ENCODE measurements around the gene FHAD1.
"Not testable (repeated sequence)": the region's sequence is repeated elsewhere in the genome, so short reads cannot be mapped to it uniquely, and the experiment has no call there.

Gene FHAD1

DNA sequence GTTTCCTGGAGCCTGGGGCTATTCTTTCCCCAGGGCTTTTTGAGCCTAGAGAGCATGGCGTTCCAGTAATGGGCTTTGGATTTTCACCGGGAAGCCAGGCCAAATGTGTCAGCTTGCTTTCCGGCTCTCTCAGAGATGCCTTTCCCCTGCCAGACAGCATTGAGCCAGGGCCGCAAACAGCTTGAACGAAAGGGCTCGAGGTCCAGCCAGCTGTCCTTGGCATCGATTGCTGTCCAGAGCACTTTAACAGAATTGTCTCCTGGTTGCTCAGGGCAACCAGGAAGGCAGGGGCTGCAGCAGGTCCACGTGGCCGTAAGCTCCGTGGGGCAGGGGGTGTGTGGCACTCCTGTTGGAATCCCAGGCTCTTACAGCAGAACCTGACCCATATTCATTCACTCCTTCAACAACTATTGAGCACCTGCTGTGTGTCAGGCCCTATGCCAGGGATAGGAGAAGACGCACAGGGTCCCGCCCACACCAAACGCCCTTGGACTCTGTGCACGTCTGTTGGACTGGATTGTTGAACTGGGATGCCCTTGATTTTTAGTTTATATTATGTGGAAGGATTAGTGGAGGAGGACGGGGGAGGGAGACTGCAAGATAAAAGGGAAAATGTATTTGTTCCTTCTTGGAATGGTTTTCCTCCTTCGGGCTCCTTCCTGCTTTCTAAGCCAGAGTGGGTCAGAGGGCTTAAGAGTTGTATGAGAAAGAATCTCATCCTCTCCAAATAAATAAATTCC, 123.9 kb downstream of the FHAD1 start:
- no peaks in the 10 kb centered on the region for H3K4me1 Mint-ChIP-seq (ENCODE audit: low read depth)
- peaks cover 3% of the 10 kb centered on the region for H3K27me3 Mint-ChIP-seq
- no peak overlapping the region for H3K27ac Mint-ChIP-seq
- H3K9me3 Mint-ChIP-seq (ENCODE audit: low read depth): no peaks in the 10 kb centered on the region
- H3K36me3 Mint-ChIP-seq: no peaks in the 10 kb centered on the region
- no peak overlapping the region for H3K4me3 Mint-ChIP-seq

DNA sequence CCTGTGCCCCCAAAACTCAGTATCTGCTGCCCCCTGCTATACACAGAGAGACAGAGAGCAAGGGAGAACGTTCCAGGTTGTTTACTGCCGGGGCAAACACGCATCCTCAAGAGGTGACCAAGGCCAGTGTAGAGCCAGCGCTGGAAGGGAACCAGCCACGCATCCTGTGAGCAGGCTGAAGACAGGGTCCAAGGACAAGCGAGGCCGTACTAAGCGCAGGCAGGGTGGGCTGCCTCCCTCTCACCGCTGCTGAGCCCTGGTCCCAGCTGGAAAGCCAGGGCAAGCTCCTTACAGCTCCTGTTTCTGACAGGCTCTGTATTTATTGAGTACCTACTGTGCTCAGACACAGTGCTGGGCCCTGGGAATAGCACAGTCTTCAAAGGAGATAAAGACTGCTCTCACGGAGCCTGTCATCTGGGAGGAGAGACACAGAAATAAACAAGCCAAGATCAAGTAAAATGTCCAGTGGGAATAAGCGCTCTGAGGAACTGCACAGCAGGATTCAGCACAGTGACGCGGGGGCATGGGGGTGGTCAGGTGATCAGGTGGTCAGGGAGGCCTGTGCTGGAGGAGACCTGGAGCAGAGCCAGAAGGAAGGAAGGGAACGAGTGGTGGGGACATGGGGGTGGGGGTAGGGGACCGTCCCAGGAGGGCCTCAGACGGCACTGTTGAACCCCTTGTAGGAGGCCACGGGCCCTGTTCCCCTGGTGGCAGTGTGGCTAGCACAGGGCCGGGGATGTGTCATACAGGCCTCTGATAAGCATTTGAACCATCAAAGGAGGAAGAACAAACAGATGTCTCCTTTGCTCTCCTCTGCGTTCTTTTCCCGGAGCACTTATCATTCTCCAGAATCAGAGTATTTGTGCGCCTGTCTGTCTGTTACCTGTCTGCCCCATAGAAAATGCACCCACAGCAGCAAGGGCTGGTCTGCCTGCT, 124.9 kb downstream of the FHAD1 start:
- Mint-ChIP-seq H3K4me1 (ENCODE audit: low read depth) (no peaks in the 10 kb centered on the region), H3K9me3 (ENCODE audit: low read depth) (no peaks in the 10 kb centered on the region), H3K4me3 (no peak overlapping the region), H3K27ac (peak overlapping the region; percentile 35), H3K27me3 (peaks cover 4% of the 10 kb centered on the region), H3K36me3 (no peaks in the 10 kb centered on the region)

- Mint-ChIP-seq H3K27ac (no peak overlapping the region), H3K27me3 (peaks cover 9% of the 10 kb centered on the region), H3K4me3 (no peak overlapping the region), H3K4me1 (ENCODE audit: low read depth) (no peaks in the 10 kb centered on the region), H3K9me3 (ENCODE audit: low read depth) (no peaks in the 10 kb centered on the region), H3K36me3 (no peaks in the 10 kb centered on the region)
Measured at GRCh38 chr1:15378729-15379128, 131.7 kb downstream of the FHAD1 start.

- not testable (repeated sequence) for H3K4me3 Mint-ChIP-seq; H3K4me1 Mint-ChIP-seq (ENCODE audit: low read depth); H3K9me3 Mint-ChIP-seq (ENCODE audit: low read depth); H3K27ac Mint-ChIP-seq; H3K36me3 Mint-ChIP-seq
- H3K27me3 Mint-ChIP-seq: peaks cover 11% of the 10 kb centered on the region
Measured at GRCh38 chr1:15379151-15379550, 132.1 kb downstream of the FHAD1 start.

DNA sequence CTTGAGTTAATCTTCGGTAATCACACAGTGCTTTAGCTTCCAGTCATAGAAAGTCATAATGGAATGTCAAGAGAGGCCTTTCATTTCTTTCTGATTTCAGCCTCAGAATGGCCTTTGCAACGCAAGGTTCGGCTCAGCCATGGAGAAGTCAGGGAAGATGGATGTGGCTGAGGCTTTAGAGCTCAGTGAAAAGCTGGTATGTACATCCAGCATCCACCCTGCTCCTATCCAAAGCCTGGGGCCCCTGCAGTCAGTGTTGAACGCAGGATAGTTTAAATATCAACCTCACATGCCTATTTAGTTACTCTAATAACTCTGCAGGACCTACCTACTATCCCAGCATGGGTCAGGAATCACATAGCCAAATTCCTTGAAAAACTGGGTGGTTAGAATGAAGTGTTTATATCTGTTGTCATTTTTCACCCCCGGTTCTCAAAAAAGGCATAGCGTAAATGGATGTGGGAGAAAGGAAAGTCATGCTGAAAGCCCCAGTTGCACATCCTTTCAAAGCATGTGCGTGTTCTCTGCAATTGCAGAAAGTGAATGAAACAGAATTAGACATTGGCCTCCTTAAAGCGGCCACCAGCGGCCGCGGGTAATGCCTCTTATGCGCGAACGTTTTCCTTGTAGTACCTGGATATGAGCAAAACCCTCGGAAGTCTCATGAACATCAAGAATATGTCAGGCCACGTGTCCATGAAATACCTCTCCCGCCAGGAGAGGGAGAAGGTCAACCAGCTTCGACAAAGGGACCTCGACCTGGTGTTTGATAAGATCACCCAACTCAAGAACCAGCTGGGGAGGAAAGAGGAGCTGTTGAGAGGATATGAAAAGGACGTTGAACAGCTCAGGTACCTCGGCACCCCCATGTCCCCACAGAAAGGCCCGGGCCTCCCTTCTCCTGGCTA, 133.8 kb downstream of the FHAD1 start:
- Mint-ChIP-seq H3K27ac (no peak overlapping the region), H3K4me1 (ENCODE audit: low read depth) (peaks cover 6% of the 10 kb centered on the region), H3K36me3 (no peaks in the 10 kb centered on the region), H3K27me3 (peaks cover 17% of the 10 kb centered on the region), H3K9me3 (ENCODE audit: low read depth) (no peaks in the 10 kb centered on the region), H3K4me3 (no peak overlapping the region)

DNA sequence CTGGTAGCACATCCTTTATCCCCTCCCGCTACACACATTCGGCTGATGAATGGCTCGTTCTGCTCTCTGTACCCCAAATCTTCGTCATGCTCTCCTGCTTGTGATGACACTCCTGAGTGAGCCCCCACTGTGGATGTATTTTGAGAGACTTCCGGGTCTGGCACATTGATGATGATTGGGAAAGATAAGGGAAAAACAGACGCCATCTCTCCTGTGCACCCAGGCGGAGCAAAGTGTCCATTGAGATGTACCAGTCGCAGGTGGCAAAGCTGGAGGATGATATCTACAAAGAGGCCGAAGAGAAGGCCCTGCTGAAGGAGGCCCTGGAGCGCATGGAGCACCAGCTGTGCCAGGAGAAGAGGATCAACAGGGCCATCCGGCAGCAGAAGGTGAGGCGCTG, 134.8 kb downstream of the FHAD1 start:
- Mint-ChIP-seq H3K4me3 (no peak overlapping the region), H3K4me1 (ENCODE audit: low read depth) (peaks cover 13% of the 10 kb centered on the region), H3K9me3 (ENCODE audit: low read depth) (no peaks in the 10 kb centered on the region), H3K36me3 (no peaks in the 10 kb centered on the region), H3K27ac (no peak overlapping the region), H3K27me3 (peaks cover 14% of the 10 kb centered on the region)

DNA sequence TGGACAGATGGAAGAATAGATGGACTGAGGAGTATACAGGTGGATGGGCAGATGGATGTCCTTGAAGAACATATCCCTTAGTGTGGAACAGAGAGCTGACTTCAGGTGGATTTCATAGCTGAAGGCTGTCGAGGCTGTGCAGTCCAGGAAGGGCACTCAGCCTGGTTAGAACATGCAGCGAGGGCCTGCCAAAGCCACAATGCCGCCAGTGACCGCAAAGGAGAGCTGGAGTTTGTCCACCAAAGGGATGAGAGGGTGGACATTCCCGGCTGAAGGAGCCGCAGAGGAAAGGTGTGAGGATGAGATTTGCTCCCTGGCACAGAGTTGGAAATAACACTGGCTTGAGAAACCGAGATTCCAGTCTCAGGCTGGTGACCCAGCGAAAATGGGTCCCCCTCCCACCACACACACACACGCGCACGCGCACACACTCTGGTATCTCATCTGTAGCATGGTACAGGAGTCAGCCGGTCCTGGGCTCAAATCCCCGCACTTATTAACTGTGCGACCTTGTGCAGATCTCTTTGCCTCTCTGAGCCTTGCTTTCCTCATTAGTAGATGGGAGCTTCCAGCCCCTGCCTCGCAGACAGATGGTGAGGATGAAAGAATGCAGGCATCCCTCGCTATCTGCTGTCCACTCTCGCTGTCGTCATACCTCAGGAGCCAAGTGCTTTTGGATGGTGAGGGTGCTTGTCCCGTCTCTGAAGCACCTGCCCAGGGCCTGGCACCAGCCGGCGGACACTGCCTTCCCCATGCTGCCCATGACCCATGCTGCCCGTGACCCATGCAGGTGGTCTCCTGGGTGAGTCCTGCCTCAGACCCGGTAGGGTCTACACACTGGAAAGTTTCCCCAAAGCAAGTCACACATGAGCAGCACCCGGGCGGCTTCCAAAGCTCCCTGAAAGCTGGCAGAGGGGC, 135.8 kb downstream of the FHAD1 start:
- Mint-ChIP-seq H3K4me1 (ENCODE audit: low read depth) (peaks cover 14% of the 10 kb centered on the region), H3K4me3 (no peak overlapping the region), H3K27ac (no peak overlapping the region), H3K27me3 (peaks cover 13% of the 10 kb centered on the region), H3K9me3 (ENCODE audit: low read depth) (no peaks in the 10 kb centered on the region), H3K36me3 (no peaks in the 10 kb centered on the region)

DNA sequence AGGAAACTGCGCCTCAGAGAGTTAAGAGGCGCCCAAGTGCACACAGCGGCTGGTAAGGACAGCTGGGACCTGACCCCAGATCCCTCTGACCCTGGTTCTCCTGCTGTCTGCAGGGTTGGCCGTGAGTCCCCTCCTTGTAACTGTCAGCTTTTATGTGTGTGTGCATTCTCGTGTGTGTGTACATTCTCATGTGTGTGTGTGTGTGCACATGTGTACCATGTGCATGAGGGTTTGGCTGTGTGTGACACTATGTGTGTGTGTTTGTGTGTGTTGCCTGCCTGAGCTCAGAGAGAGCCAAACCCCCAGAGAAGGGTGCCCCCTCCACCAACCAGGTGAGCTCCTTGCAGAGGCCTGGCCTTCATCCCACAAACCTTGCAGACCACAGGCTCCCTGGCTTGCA, 136.8 kb downstream of the FHAD1 start:
- Mint-ChIP-seq H3K9me3 (ENCODE audit: low read depth) (no peaks in the 10 kb centered on the region), H3K4me1 (ENCODE audit: low read depth) (peaks cover 14% of the 10 kb centered on the region), H3K27me3 (peaks cover 11% of the 10 kb centered on the region), H3K27ac (no peak overlapping the region), H3K4me3 (no peak overlapping the region), H3K36me3 (no peaks in the 10 kb centered on the region)

DNA sequence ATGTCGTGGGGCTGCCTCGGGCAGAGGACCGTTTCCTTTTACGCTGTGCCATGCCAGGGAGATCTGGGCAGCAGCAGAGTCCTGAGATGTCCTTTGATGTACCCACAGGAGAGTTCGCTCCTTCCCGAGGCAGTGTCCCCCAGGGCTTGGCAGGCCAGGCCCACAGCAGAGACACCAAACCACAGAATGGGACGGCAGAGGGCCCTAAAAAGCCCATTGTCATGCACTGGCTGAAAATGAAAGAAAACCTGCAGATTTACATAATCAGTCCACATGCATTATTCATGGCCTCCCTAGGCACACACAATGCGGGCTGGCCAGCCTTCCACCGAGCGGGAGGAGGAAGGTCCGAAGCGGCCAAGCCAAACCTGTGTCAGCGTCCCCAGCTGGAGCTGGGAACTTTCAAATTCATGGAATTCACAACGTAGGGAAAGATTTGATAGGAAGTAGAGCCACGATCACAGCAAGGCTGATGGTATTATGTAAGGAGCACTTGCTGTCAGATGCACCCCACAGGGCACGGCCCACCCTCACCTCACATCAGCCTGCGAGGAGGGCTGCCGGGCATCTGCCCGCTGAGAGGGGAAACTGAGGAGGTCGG, 137.4 kb downstream of the FHAD1 start:
- Mint-ChIP-seq H3K27ac (no peak overlapping the region), H3K36me3 (no peaks in the 10 kb centered on the region), H3K9me3 (ENCODE audit: low read depth) (no peaks in the 10 kb centered on the region), H3K27me3 (peaks cover 10% of the 10 kb centered on the region), H3K4me3 (no peak overlapping the region), H3K4me1 (ENCODE audit: low read depth) (peaks cover 14% of the 10 kb centered on the region)

GRCh38 chr1:15385420-15385819, 138.4 kb downstream of the FHAD1 start:
- H3K36me3 Mint-ChIP-seq: no peaks in the 10 kb centered on the region
- peaks cover 10% of the 10 kb centered on the region for H3K27me3 Mint-ChIP-seq
- H3K4me1 Mint-ChIP-seq (ENCODE audit: low read depth): peaks cover 14% of the 10 kb centered on the region
- H3K27ac Mint-ChIP-seq: no peak overlapping the region
- no peaks in the 10 kb centered on the region for H3K9me3 Mint-ChIP-seq (ENCODE audit: low read depth)
- no peak overlapping the region for H3K4me3 Mint-ChIP-seq

DNA sequence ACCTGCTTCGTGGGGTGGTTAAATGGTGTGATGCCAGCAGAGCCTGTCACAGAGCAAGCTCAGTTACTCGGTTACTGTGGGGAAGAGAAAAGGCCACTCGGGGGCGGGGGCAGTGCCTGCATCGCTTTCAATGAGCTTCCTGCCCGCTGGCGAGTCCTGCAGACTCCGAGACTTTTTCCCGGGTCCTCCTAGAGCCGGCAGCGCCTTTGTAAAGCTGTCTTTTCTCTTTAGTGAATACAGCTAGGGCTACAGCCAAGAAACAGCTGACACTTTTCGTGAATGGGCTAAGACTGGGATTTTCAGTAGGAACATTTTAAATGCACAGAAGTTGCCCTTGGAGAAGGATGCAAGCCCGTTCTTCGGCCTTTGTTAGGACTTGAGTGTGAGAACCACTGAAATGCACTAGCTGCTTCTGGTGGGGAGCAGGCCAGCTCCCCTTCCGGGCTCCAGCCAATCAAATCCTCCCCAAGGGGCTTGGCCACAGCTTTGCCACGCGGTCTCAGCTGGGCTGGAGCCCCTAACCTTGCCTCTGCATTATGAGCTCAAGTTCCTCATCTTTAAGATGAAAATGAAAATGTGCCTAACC, 139.2 kb downstream of the FHAD1 start:
- Mint-ChIP-seq H3K4me3 (no peak overlapping the region), H3K9me3 (ENCODE audit: low read depth) (no peaks in the 10 kb centered on the region), H3K27ac (no peak overlapping the region), H3K4me1 (ENCODE audit: low read depth) (peaks cover 14% of the 10 kb centered on the region), H3K36me3 (no peaks in the 10 kb centered on the region), H3K27me3 (peaks cover 10% of the 10 kb centered on the region)

DNA sequence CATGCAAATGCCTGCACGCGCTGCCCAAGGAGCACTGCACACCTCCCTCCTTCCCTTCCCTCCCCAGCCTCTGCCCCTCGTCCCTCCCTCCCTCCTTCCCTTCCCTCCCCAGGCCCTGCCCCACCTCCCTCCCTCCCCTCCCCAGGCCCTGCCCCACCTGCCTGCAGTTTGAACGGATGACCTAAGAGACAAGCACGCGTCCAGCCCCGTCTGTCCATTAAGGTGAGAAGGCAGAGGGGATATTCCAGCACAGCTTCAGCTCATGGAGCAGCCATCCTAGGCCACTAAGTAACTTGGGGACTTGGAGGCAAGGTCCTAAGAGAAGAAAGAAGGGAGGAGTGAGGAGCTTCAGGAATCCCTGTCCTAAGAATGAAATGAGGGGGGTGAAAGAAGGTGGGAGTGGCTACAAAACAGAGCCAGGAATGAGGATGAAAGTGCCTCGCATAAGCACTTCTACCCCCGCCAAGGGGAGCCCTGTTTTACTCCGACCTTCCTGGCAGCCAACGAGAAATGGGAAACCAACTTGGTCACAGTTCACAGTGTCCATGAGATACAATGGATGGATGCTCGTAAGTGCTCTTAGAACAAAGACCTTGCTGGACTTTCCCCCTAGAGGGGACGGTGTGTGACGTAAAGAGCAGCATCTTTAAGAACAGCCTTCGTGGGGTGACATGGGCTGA, 141.3 kb downstream of the FHAD1 start:
- no peaks in the 10 kb centered on the region for H3K36me3 Mint-ChIP-seq
- H3K4me3 Mint-ChIP-seq: no peak overlapping the region
- H3K4me1 Mint-ChIP-seq (ENCODE audit: low read depth): peaks cover 14% of the 10 kb centered on the region
- H3K9me3 Mint-ChIP-seq (ENCODE audit: low read depth): no peaks in the 10 kb centered on the region
- H3K27me3 Mint-ChIP-seq: peaks cover 8% of the 10 kb centered on the region
- H3K27ac Mint-ChIP-seq: no peak overlapping the region

DNA sequence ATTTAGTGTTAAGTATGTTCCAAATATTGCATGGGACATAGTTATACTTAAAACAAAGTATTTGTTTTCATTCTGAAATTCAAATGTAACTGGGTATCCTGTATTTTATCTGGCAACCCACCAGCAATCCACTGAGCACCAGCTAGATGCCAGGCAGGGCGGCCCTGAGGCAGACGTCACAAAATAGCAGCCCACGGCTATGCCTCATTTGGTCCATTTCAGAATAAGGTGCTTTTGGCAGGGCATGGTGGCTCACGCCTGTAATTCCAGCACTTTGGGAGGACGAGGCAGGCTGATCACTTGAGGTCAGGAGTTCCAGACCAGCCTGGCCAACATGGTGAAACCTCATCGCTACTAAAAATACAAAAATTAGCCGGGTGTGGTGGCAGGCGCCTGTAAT, 142.8 kb downstream of the FHAD1 start:
- not testable (repeated sequence) for H3K4me3 Mint-ChIP-seq; H3K27ac Mint-ChIP-seq; H3K27me3 Mint-ChIP-seq; H3K9me3 Mint-ChIP-seq (ENCODE audit: low read depth); H3K36me3 Mint-ChIP-seq
- peaks cover 13% of the 10 kb centered on the region for H3K4me1 Mint-ChIP-seq (ENCODE audit: low read depth)
